ENCODE measurements around the gene OSBPL8. TPM values are rescaled to one million over a fixed set of nuclear protein-coding genes. Genes with fewer than 3 reads are reported as not detected.
A peak's percentile ranks its signal among the peaks of the same experiment; 100 is the strongest.

Gene OSBPL8
- total RNA-seq, 2 donors from 2014 or later: 65.5 to 78.9 TPM

GRCh38 chr12:76348079-76348901 is 211.3 kb downstream of the OSBPL8 start, which contains the start of gene BBS10:
Gene BBS10, minus strand, starts transcription at chr12:76348415. Its CDS starts 57 bp downstream, at chr12:76348358.
- DNase-seq (ENCODE audit: low spot score): peak; percentile 66
- Histone ChIP-seq H3K27me3 (replicated peaks; ENCODE audit: insufficient read depth) (no peaks in the 10 kb centered on the region), H3K4me1 (ENCODE audit: control insufficient read depth in 1 of 2, low read depth in 2 of 2) (peaks cover 0 to 27% of the 10 kb centered on the region in 2 donors), H3K9me3 (no peaks in the 10 kb centered on the region), H3K27ac (peak within 1 kb of the TSS; percentile 83 to 86), H3K4me3 (peak within 1 kb of the TSS; percentile 89), H3K36me3 (no peaks in the 10 kb centered on the region)
- peak; percentile 41 for TF ChIP-seq CTCF (IDR thresholded peaks at IDR 0.05)
- peak; percentile 99 for ATAC-seq (ENCODE audit: insufficient number of reproducible peaks, low FRiP score, low read depth)

- Histone ChIP-seq H3K36me3 (no peaks in the 10 kb centered on the region), H3K27ac (no peak overlapping the region), H3K4me1 (ENCODE audit: control insufficient read depth in 1 of 2, low read depth in 2 of 2) (peaks cover 0 to 27% of the 10 kb centered on the region in 2 donors), H3K27me3 (replicated peaks; ENCODE audit: insufficient read depth) (no peaks in the 10 kb centered on the region), H3K9me3 (no peaks in the 10 kb centered on the region), H3K4me3 (peak overlapping the region; percentile 89)
- no peak for TF ChIP-seq CTCF (IDR thresholded peaks at IDR 0.05)
- no peak for ATAC-seq (ENCODE audit: insufficient number of reproducible peaks, low FRiP score, low read depth)
- DNase-seq (ENCODE audit: low spot score): no peak
Observed at GRCh38 chr12:76346798-76347420, 212.7 kb downstream of the OSBPL8 start.

- Histone ChIP-seq H3K27me3 (replicated peaks; ENCODE audit: insufficient read depth) (no peaks in the 10 kb centered on the region), H3K4me1 (ENCODE audit: control insufficient read depth in 1 of 2, low read depth in 2 of 2) (peaks cover 0 to 27% of the 10 kb centered on the region in 2 donors), H3K36me3 (no peaks in the 10 kb centered on the region), H3K27ac (no peak overlapping the region), H3K4me3 (no peak overlapping the region), H3K9me3 (no peaks in the 10 kb centered on the region)
- ATAC-seq (ENCODE audit: insufficient number of reproducible peaks, low FRiP score, low read depth) (no peak), DNase-seq (ENCODE audit: low spot score) (no peak)
- no peak for TF ChIP-seq CTCF (IDR thresholded peaks at IDR 0.05)
Observed at GRCh38 chr12:76346236-76346635, 213.3 kb downstream of the OSBPL8 start.

- H3K27ac ChIP-seq: no peak overlapping the region
- TF ChIP-seq CTCF (IDR thresholded peaks at IDR 0.05): no peak
Observed at GRCh38 chr12:76345569-76345968, 214.0 kb downstream of the OSBPL8 start.

GRCh38 chr12:76341436-76342030 is 218.0 kb downstream of the OSBPL8 start:
- Histone ChIP-seq H3K4me3 (no peak overlapping the region), H3K36me3 (no peaks in the 10 kb centered on the region), H3K9me3 (no peaks in the 10 kb centered on the region), H3K27me3 (replicated peaks; ENCODE audit: insufficient read depth) (no peaks in the 10 kb centered on the region), H3K27ac (no peak overlapping the region), H3K4me1 (ENCODE audit: control insufficient read depth in 1 of 2, low read depth in 2 of 2) (peaks cover 0 to 11% of the 10 kb centered on the region in 2 donors)
- no peak for ATAC-seq (ENCODE audit: insufficient number of reproducible peaks, low FRiP score, low read depth)
- no peak for TF ChIP-seq CTCF (IDR thresholded peaks at IDR 0.05)
- DNase-seq (ENCODE audit: low spot score): no peak

More at GRCh38 chr12:76345569-76345968, 214.0 kb downstream of the OSBPL8 start:
- H3K4me3 ChIP-seq: no peak overlapping the region
- DNase-seq (ENCODE audit: low spot score) (no peak), ATAC-seq (ENCODE audit: insufficient number of reproducible peaks, low FRiP score, low read depth) (no peak)
- H3K36me3 ChIP-seq: no peaks in the 10 kb centered on the region
- no peaks in the 10 kb centered on the region for H3K27me3 ChIP-seq (replicated peaks; ENCODE audit: insufficient read depth)
- no peaks in the 10 kb centered on the region for H3K9me3 ChIP-seq
- H3K4me1 ChIP-seq (ENCODE audit: control insufficient read depth in 1 of 2, low read depth in 2 of 2): peaks cover 0 to 27% of the 10 kb centered on the region in 2 donors
